OCI-LY1 (cell line): ENCODE results near the gene REST.

ENCODE experiments used
- H2AFZ ChIP-seq: fragments of 200-600 bp; sonication (generic), shearing (Covaris generic); 2 replicates; pipeline ENCODE4 v1.6.0; 2014; ENCODE audit warnings: antibody characterized with exemption, mild to moderate bottlenecking, low read length
- H3F3A ChIP-seq: fragments of 200-600 bp; sonication (generic), shearing (Covaris generic); 2 replicates; pipeline ENCODE4 v1.6.0; 2014; ENCODE audit warnings: mild to moderate bottlenecking, antibody characterized with exemption, low read length, moderate library complexity; ENCODE audit not compliant: insufficient read depth
- H3K27ac ChIP-seq: fragments of 200-600 bp; sonication (generic); 2 replicates; pipeline ENCODE4 v1.5.1; 2014; ENCODE audit warnings: low read length, mixed run types, mild to moderate bottlenecking, low read depth; ENCODE audit not compliant: poor library complexity, severe bottlenecking
- H3K27me3 ChIP-seq: fragments of 200-600 bp; sonication (generic); 2 replicates; pipeline ENCODE4 v1.6.0; 2014; ENCODE audit warnings: antibody characterized with exemption, mild to moderate bottlenecking, low read length, moderate library complexity; ENCODE audit not compliant: insufficient read depth
- H3K36me3 ChIP-seq: fragments of 200-600 bp; sonication (generic); 2 replicates; pipeline ENCODE4 v1.6.1; 2014; ENCODE audit warnings: mild to moderate bottlenecking, antibody characterized with exemption, low read length, moderate library complexity, mixed read lengths; ENCODE audit not compliant: insufficient read depth
- H3K4me1 ChIP-seq: fragments of 200-600 bp; sonication (generic); 2 replicates; pipeline ENCODE4 v1.5.1; 2014; ENCODE audit warnings: mild to moderate bottlenecking, low read length, moderate library complexity; ENCODE audit not compliant: insufficient read depth, severe bottlenecking
- H3K4me2 ChIP-seq: fragments of 200-600 bp; sonication (generic), shearing (Covaris generic); 2 replicates; pipeline ENCODE4 v1.6.1; 2014; ENCODE audit warnings: low read length
- H3K4me3 ChIP-seq: fragments of 200-600 bp; sonication (generic); 2 replicates; pipeline ENCODE4 v1.5.1; 2014; ENCODE audit warnings: low read length, low read depth, mild to moderate bottlenecking, mixed read lengths; ENCODE audit not compliant: poor library complexity, severe bottlenecking
- H3K79me2 ChIP-seq: fragments of 200-600 bp; shearing (Covaris generic); 2 replicates; pipeline ENCODE4 v1.6.1; 2016; ENCODE audit warnings: mixed run types, low read length, mixed read lengths; ENCODE audit not compliant: insufficient read depth
- H3K9ac ChIP-seq: fragments of 200-600 bp; sonication (generic), shearing (Covaris generic); 2 replicates; pipeline ENCODE4 v1.6.1; 2014; ENCODE audit warnings: mild to moderate bottlenecking, low read length, mixed read lengths
- H3K9me2 ChIP-seq: fragments of 200-600 bp; sonication (generic), shearing (Covaris generic); 2 replicates; pipeline ENCODE4 v1.6.1; 2014; ENCODE audit warnings: low read depth, mild to moderate bottlenecking, low read length, mixed read lengths
- H3K9me3 ChIP-seq: fragments of 200-600 bp; shearing (Covaris generic); 2 replicates; pipeline ENCODE4 v1.6.1; 2014; ENCODE audit warnings: low read length, mixed read lengths
- H4K20me1 ChIP-seq: fragments of 200-600 bp; sonication (generic), shearing (Covaris generic); 2 replicates; pipeline ENCODE4 v1.6.0; 2016; ENCODE audit warnings: mild to moderate bottlenecking, low read length; ENCODE audit not compliant: insufficient read depth
- EZH2 ChIP-seq: fragments of 200-600 bp; sonication (generic), shearing (Covaris generic); IDR thresholded peaks from 2 replicates; pipeline ENCODE4 v1.8.0; 2017; ENCODE audit warnings: borderline replicate concordance, mixed run types, mild to moderate bottlenecking, antibody characterized with exemption, low read length, moderate library complexity, mixed read lengths
- TF ChIP-seq, protein P1 (sequence below): fragments of 200-600 bp; sonication (generic), shearing (Covaris generic); IDR thresholded peaks from 2 replicates; pipeline ENCODE4 v1.5.1; 2017; ENCODE audit warnings: mild to moderate bottlenecking, antibody characterized with exemption, low read length, moderate library complexity, mixed read lengths

The REST gene

DNA sequence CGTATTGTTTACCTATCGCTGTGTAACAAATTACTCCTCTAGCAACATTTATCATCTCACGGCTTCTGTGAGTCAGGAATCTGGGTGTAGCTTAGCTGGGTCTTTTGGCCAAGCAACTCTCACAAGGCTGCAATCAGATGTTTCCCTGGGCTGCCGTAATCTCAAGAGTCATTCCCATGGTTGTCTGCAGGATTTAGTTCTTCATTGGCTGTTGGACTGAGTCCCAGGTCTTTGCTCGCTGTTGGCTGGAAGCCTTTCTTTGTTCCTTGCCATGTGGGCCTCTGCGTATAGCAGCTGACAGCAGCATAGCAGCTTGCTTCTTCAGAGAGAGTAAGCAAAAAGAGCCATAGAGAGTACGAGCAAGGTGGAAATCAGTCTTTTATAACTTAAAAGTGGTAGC, 87.8 kb downstream of the REST start:
- Histone ChIP-seq H4K20me1 (no peaks in the 10 kb centered on the region), H3K27me3 (no peaks in the 10 kb centered on the region), H2AFZ (no peak overlapping the region), H3K27ac (no peak overlapping the region), H3K4me1 (no peaks in the 10 kb centered on the region), H3K9ac (no peak overlapping the region), H3F3A (no peaks in the 10 kb centered on the region), H3K4me3 (no peak overlapping the region), H3K9me3 (no peaks in the 10 kb centered on the region), H3K79me2 (peaks cover 8% of the 10 kb centered on the region; the same call in 1 of the 2 replicates), H3K36me3 (peaks cover 92% of the 10 kb centered on the region), H3K4me2 (no peak overlapping the region), H3K9me2 (no peaks in the 10 kb centered on the region)
- TF ChIP-seq, protein P1, sequence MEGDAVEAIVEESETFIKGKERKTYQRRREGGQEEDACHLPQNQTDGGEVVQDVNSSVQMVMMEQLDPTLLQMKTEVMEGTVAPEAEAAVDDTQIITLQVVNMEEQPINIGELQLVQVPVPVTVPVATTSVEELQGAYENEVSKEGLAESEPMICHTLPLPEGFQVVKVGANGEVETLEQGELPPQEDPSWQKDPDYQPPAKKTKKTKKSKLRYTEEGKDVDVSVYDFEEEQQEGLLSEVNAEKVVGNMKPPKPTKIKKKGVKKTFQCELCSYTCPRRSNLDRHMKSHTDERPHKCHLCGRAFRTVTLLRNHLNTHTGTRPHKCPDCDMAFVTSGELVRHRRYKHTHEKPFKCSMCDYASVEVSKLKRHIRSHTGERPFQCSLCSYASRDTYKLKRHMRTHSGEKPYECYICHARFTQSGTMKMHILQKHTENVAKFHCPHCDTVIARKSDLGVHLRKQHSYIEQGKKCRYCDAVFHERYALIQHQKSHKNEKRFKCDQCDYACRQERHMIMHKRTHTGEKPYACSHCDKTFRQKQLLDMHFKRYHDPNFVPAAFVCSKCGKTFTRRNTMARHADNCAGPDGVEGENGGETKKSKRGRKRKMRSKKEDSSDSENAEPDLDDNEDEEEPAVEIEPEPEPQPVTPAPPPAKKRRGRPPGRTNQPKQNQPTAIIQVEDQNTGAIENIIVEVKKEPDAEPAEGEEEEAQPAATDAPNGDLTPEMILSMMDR = no peak
- no peak for TF ChIP-seq EZH2

DNA sequence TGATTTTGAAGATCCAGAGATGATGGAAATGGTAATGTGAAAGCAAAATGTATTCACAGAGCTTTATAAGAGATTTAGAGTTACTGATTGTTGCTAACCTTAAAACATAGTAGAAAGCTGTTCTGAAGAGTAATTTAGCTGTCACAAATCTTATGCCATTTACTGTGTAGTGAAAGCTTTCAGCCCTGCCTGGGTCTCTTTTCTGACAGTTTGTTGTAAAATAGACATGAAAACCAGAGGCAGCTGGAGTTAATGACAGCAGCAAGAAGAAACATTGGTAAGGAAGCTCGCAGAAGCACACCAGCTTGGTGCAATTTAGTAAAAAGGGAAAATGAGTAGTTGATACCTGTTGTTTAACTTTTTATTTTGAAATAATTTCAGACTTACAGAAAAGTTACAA, 92.1 kb downstream of the REST start:
- no peak overlapping the region for H3K9ac ChIP-seq
- H3K27ac ChIP-seq = no peak overlapping the region
- no peak for TF ChIP-seq EZH2
- TF ChIP-seq, protein P1 = no peak
- no peaks in the 10 kb centered on the region for H3K9me3 ChIP-seq
- peaks cover 86% of the 10 kb centered on the region for H3K36me3 ChIP-seq
- H3K4me2 ChIP-seq = no peak overlapping the region
- no peaks in the 10 kb centered on the region for H3F3A ChIP-seq
- no peaks in the 10 kb centered on the region for H4K20me1 ChIP-seq
- no peaks in the 10 kb centered on the region for H3K4me1 ChIP-seq
- H3K9me2 ChIP-seq = no peaks in the 10 kb centered on the region
- H3K79me2 ChIP-seq = no peaks in the 10 kb centered on the region
- no peak overlapping the region for H2AFZ ChIP-seq
- H3K27me3 ChIP-seq = no peaks in the 10 kb centered on the region
- H3K4me3 ChIP-seq = no peak overlapping the region

DNA sequence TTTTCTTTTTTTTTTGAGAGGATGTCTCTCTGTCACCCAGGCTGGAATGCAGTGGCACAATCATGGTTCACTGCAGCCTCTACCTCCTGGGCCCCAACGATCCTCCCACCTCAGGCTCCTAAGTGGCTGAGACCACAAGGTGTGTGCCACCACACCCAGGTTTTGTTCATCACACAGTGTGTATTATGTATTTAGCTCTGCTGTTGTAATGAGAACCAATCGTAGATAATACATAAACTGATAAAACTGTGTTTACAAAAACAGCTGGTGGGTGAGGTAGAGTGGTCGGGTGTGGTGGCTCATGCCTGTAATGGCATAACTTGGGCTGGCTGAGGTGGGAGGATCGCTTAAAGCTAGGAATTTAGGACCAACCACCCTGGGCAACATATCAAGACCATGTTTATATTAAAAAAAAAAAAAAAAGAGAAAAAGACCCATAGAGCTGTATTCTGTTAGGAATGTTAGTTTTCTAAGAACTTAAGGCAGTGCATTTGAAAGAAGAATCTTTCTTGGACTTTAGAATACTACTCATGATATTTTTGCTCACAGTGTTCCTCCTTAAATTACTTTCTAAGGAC, 105.9 kb downstream of the REST start:
- no peak for TF ChIP-seq EZH2
- TF ChIP-seq, protein P1 = no peak
- Histone ChIP-seq H2AFZ (no peak overlapping the region), H3F3A (no peaks in the 10 kb centered on the region), H3K27ac (no peak overlapping the region), H4K20me1 (no peaks in the 10 kb centered on the region), H3K36me3 (peaks cover 84% of the 10 kb centered on the region), H3K79me2 (no peaks in the 10 kb centered on the region), H3K4me2 (no peak overlapping the region), H3K9ac (no peak overlapping the region), H3K9me2 (no peaks in the 10 kb centered on the region), H3K4me1 (no peaks in the 10 kb centered on the region), H3K4me3 (no peak overlapping the region), H3K9me3 (no peaks in the 10 kb centered on the region), H3K27me3 (no peaks in the 10 kb centered on the region)
